Ishikawa (cell line): ENCODE measurements around the gene VAPB.

Experiments
- CEBPB ChIP-seq: IDR thresholded peaks from 2 replicates; pipeline ENCODE4 v1.6.1; 2012
- CREB1 ChIP-seq: IDR thresholded peaks from 2 replicates; pipeline ENCODE4 v1.6.1; 2012; ENCODE audit warnings: low read depth
- EP300 ChIP-seq: IDR thresholded peaks from 2 replicates; pipeline ENCODE4 v1.6.1; 2012; ENCODE audit warnings: borderline replicate concordance
- FOXM1 ChIP-seq: IDR thresholded peaks from 2 replicates; pipeline ENCODE4 v1.6.1; 2012; ENCODE audit warnings: low read depth, borderline replicate concordance
- NFIC ChIP-seq: IDR thresholded peaks from 2 replicates; pipeline ENCODE4 v1.6.1; 2012
- RAD21 ChIP-seq: IDR thresholded peaks from 2 replicates; pipeline ENCODE4 v1.6.1; 2012; ENCODE audit warnings: low read depth
- REST ChIP-seq: IDR thresholded peaks from 2 replicates; pipeline ENCODE4 v1.6.1; 2012; ENCODE audit warnings: low read depth, mild to moderate bottlenecking
- TAF1 ChIP-seq: IDR thresholded peaks from 2 replicates; pipeline ENCODE4 v1.6.1; 2012; ENCODE audit warnings: low read depth, mild to moderate bottlenecking
- TEAD4 ChIP-seq: IDR thresholded peaks from 2 replicates; pipeline ENCODE4 v1.6.1; 2012
- YY1 ChIP-seq: IDR thresholded peaks from 2 replicates; pipeline ENCODE4 v1.6.1; 2012; ENCODE audit warnings: low read depth
- ZBTB7A ChIP-seq: IDR thresholded peaks from 2 replicates; pipeline ENCODE4 v1.6.1; 2012; ENCODE audit warnings: low read depth

DNA sequence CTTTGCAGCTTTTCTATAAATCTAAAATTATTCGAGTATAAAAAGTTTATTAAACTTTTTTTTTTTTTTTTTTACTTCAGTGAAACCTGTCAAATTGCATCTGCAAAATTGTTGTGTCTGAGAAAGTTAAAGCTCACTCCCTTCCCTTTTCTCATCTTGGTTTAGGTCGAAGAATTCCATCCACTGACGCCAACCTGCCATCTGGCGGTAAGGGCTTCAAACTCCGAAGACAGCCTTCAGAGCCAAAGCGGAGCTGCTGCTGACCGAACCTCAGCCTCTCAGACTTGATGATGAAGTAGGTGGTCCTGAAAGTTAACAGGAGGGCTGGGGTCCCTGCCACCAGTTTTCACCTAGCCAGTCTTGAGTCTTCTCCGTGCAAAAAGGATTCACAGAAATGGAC lies 29.6 kb upstream of the VAPB start:
- no peak for TF ChIP-seq EP300
- TF ChIP-seq NFIC = no peak
- no peak for TF ChIP-seq TEAD4
- TF ChIP-seq ZBTB7A = no peak
- TF ChIP-seq CREB1 = no peak
- no peak for TF ChIP-seq RAD21
- TF ChIP-seq TAF1 = no peak
- no peak for TF ChIP-seq REST
- TF ChIP-seq CEBPB = no peak
- TF ChIP-seq FOXM1 = no peak
- TF ChIP-seq YY1 = no peak
